ENCODE data around the gene FHIT. TPM values are rescaled to one million over a fixed set of nuclear protein-coding genes. Genes with fewer than 3 reads are reported as not detected.

The FHIT gene
- total and polyA plus RNA-seq, 9 donors, result 5.1 to 11.8 (median 9.5) TPM

DNA sequence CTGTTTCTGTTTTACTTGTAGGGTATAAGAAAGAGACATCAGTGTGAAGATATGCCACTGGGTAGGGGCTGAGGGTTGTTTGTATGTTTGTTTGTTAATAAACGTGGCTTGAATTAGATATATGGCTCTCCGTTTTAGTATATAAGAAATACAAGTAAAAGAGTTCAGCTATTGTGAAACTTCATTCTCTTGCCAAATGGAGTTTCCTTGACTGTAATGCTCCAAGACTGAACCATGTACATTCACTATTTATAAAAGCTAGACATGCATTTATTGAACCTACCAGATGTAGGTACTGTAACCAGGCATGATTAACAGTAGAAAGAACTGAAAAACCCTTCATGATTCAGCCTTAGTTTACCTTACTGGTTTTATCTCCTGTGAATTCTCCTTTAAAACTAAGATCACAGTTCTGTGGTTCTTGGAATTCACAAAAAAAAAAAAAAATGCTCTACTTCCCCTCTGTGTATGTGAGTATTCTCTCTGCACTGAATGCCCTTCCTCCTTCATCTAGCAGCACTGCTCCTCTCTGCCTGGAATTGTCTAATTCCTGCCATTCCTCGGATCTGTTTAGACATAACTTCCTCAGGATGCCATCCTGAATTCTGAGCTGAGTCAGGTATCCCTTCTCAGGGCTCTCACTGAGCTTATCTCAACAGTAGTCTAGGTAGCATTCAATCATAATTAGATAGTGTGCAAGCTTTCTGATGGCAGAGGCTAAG lies 504.4 kb downstream of the FHIT start:
- DNase-seq, result no peak
- Histone ChIP-seq H3K4me1 (ENCODE audit: insufficient read depth) (no peaks in the 10 kb centered on the region), H3K36me3 (no peaks in the 10 kb centered on the region), H3K4me3 (no peak overlapping the region), H3K27me3 (no peaks in the 10 kb centered on the region), H3K9me3 (peaks cover 0 to 4% of the 10 kb centered on the region in 2 donors), H3K27ac (no peak overlapping the region)
- 74 to 81% (median 78%) methylated on average over 3 of the region's 3 CpGs for WGBS, 3 donors
- intact Hi-C loops (cut with DNase I), result no loop called here
- TF ChIP-seq EP300 (IDR thresholded peaks at IDR 0.05) (no peak), CTCF (IDR thresholded peaks at IDR 0.05) (no peak), POLR2A (IDR thresholded peaks at IDR 0.05) (no peak)

- Histone ChIP-seq H3K9me3 (peaks cover 0 to 4% of the 10 kb centered on the region in 2 donors), H3K27me3 (no peaks in the 10 kb centered on the region), H3K4me3 (no peak overlapping the region), H3K4me1 (ENCODE audit: insufficient read depth) (no peaks in the 10 kb centered on the region), H3K27ac (no peak overlapping the region), H3K36me3 (no peaks in the 10 kb centered on the region)
- no peak for DNase-seq
- TF ChIP-seq CTCF (IDR thresholded peaks at IDR 0.05), result no peak
- no peak for TF ChIP-seq POLR2A (IDR thresholded peaks at IDR 0.05)
- TF ChIP-seq EP300 (IDR thresholded peaks at IDR 0.05), result no peak
- 94 to 96% (median 96%) methylated on average over 8 of the region's 8 CpGs for WGBS, 3 donors
- intact Hi-C loops (cut with DNase I), result no loop called here
Observed at GRCh38 chr3:60746043-60746638, 505.1 kb downstream of the FHIT start.

- no peaks in the 10 kb centered on the region for H3K4me1 ChIP-seq (ENCODE audit: insufficient read depth)
- H3K4me3 ChIP-seq, result no peak overlapping the region
- H3K27me3 ChIP-seq, result no peaks in the 10 kb centered on the region
- H3K36me3 ChIP-seq, result no peaks in the 10 kb centered on the region
- 19 to 24% (median 23%) methylated on average over 4 of the region's 4 CpGs for WGBS, 3 donors
- no peak overlapping the region for H3K27ac ChIP-seq
- no peaks in the 10 kb centered on the region for H3K9me3 ChIP-seq
- intact Hi-C loops (cut with DNase I), result no loop called here
- no peak for TF ChIP-seq POLR2A (IDR thresholded peaks at IDR 0.05)
- no peak for TF ChIP-seq CTCF (IDR thresholded peaks at IDR 0.05)
- TF ChIP-seq EP300 (IDR thresholded peaks at IDR 0.05), result no peak
- DNase-seq, result no peak
Observed at GRCh38 chr3:60743631-60744164, 507.6 kb downstream of the FHIT start.

DNA sequence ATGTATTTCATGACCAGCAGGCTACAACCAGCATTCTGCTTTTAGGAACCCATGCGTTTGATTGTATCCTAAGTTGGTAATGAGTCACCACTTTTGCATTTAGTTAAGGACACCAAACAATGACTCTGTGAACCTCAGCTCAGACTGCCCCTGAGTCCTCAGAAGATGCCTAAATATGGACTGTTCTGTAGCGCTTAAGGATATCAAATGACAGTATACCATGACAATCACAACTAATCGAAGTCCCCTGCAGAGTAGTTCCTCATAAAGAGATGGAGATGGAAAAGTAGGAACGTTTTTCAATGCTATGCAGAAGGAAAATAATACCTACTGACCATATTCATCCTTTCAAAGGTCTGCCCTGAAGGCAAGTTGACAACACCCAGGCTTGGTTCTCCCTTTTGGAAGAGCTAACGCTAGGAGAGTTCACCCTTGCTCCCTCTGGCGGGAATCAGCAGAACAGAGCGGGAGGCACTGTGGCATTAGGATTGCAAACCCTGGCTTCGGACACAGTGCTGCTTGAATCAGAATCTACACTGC lies 508.6 kb downstream of the FHIT start:
- WGBS, 3 donors, result 87 to 90% (median 90%) methylated on average over 8 of the region's 8 CpGs
- Histone ChIP-seq H3K4me1 (ENCODE audit: insufficient read depth) (no peaks in the 10 kb centered on the region), H3K9me3 (no peaks in the 10 kb centered on the region), H3K4me3 (no peak overlapping the region), H3K27me3 (no peaks in the 10 kb centered on the region), H3K36me3 (no peaks in the 10 kb centered on the region), H3K27ac (no peak overlapping the region)
- DNase-seq, result no peak
- TF ChIP-seq CTCF (IDR thresholded peaks at IDR 0.05) (no peak), POLR2A (IDR thresholded peaks at IDR 0.05) (no peak), EP300 (IDR thresholded peaks at IDR 0.05) (no peak)
- intact Hi-C loops (cut with DNase I), result no loop called here

Measured in ovary (tissue), 9 donors.